GM12878 (cell line): ENCODE data around the gene GALNTL6. TPM values are rescaled to one million over a fixed set of nuclear protein-coding genes. Genes with fewer than 3 reads are reported as not detected.

ENCODE experiments used
- ATAC-seq: fragments of 200-7000 bp; cut with Tn5 transposase; 3 replicates; pipeline ENCODE4 v1.9.1; 2020; ENCODE audit warnings: mild to moderate bottlenecking, moderate library complexity
- BruUV-seq: library from RNA; stranded (reverse); fragments of 400-500 nt; replicated peaks from 2 replicates; lab custom pipeline; 2021; lab: Mats Ljungman, UMichigan
- CTCF ChIA-PET: fragments of 300-600 bp; sonication (Branson Sonifier 250); formaldehyde crosslinking; extraction: SDS; loops from one replicate; lab custom pipeline; 2021; ENCODE audit warnings: inconsistent platforms; lab: Yijun Ruan, JAX
- POLR2A ChIA-PET: fragments of 350-600 bp; formaldehyde crosslinking; extraction: SDS; loops from one replicate; lab custom pipeline; 2021; ENCODE audit warnings: inconsistent platforms; lab: Charles Lee
- RAD21 ChIA-PET: fragments of 300-600 bp; sonication (Branson Sonifier 250); formaldehyde crosslinking; loops from one replicate; lab custom pipeline; 2023; ENCODE audit warnings: antibody characterized with exemption; ENCODE audit not compliant: unreplicated experiment; lab: Charles Lee
- SMC1A ChIA-PET: fragments of 300-600 bp; sonication (Branson Sonifier 250); formaldehyde crosslinking; loops from one replicate; lab custom pipeline; 2023; ENCODE audit not compliant: unreplicated experiment, uncharacterized antibody; lab: Charles Lee
- DNase-seq: peaks from one replicate; pipeline ENCODE4 v3.0.0-alpha.2; 2011; ENCODE audit warnings: low read depth, low spot score
- FAIRE-seq: peaks from 3 replicates; lab custom pipeline; 2011; peaks lifted over from hg19 to GRCh38; lab: Jason Lieb, UNC
- H2AFZ ChIP-seq: 2 replicates; pipeline ENCODE4 v1.6.0; 2011; ENCODE audit warnings: low read depth, low read length, control low read depth; ENCODE audit not compliant: control insufficient read depth
- H3K27ac ChIP-seq: 2 replicates; pipeline ENCODE4 v1.5.1; 2011; ENCODE audit warnings: control low read depth; ENCODE audit not compliant: control insufficient read depth, insufficient read depth
- H3K27me3 ChIP-seq, 2 experiments: replicated peaks in 1 of 2; 2 replicates each; pipeline versions ENCODE4 v1.6.0 to v1.6.1; 2011; ENCODE audit warnings: low read length in 1 of 2; ENCODE audit not compliant: control insufficient read depth in 2 of 2, insufficient read depth in 2 of 2
- H3K36me3 ChIP-seq, 2 experiments: 2 replicates each; pipeline ENCODE4 v1.5.1; 2011; ENCODE audit warnings: low read length in 1 of 2; ENCODE audit not compliant: control insufficient read depth in 2 of 2, insufficient read depth in 2 of 2
- H3K4me1 ChIP-seq: 2 replicates; pipeline ENCODE4 v1.6.1; 2011; ENCODE audit warnings: mild to moderate bottlenecking, low read length, moderate library complexity, mixed read lengths; ENCODE audit not compliant: control insufficient read depth, insufficient read depth
- H3K4me2 ChIP-seq: 2 replicates; pipeline ENCODE4 v1.6.0; 2011; ENCODE audit warnings: control low read depth; ENCODE audit not compliant: control insufficient read depth, insufficient read depth
- H3K4me3 ChIP-seq: fragments of 200-600 bp; sonication (generic); 2 replicates; pipeline ENCODE4 v1.5.1; 2016
- H3K79me2 ChIP-seq: 2 replicates; pipeline ENCODE4 v1.6.0; 2011; ENCODE audit warnings: low read length; ENCODE audit not compliant: control insufficient read depth, insufficient read depth
- H3K9ac ChIP-seq: 2 replicates; pipeline ENCODE4 v1.8.0; 2011; ENCODE audit warnings: low read length, control low read depth, mixed read lengths; ENCODE audit not compliant: control insufficient read depth, insufficient read depth
- H3K9me3 ChIP-seq: replicated peaks from 3 replicates; pipeline ENCODE4 v1.5.1; 2011; ENCODE audit warnings: mild to moderate bottlenecking, low read length; ENCODE audit not compliant: control insufficient read depth, insufficient read depth
- H4K20me1 ChIP-seq: 2 replicates; pipeline ENCODE4 v1.6.0; 2011; ENCODE audit not compliant: control insufficient read depth, insufficient read depth
- ASH2L ChIP-seq: fragments of 300-600, 200-600 bp; sonication (generic); IDR thresholded peaks from 2 replicates; pipeline ENCODE4 v1.6.1; 2017; ENCODE audit warnings: low read depth, mild to moderate bottlenecking, borderline replicate concordance
- BHLHE40 ChIP-seq, 2 experiments: fragments of 450-650 bp in 1 of 2; IDR thresholded peaks; 2 replicates each; pipeline ENCODE4 v1.6.1; 2011 to 2017; ENCODE audit warnings: low read depth in 2 of 2, borderline replicate concordance in 1 of 2, improper control_type of control experiment in 1 of 2, low read length in 1 of 2, mild to moderate bottlenecking in 1 of 2
- EED ChIP-seq: sonication (generic); IDR thresholded peaks from 2 replicates; pipeline ENCODE4 v1.6.1; 2016; ENCODE audit warnings: antibody characterized with exemption, low read depth
- FOXK2 ChIP-seq: fragments of 450-650 bp; IDR thresholded peaks from 2 replicates; pipeline ENCODE4 v1.6.1; 2017; ENCODE audit warnings: mild to moderate bottlenecking, moderate library complexity
- FOXM1 ChIP-seq: IDR thresholded peaks from 2 replicates; pipeline ENCODE4 v1.6.1; 2012; ENCODE audit warnings: low read depth, mild to moderate bottlenecking, inconsistent platforms, low read length, moderate library complexity
- LARP7 ChIP-seq: fragments of 450-650 bp; IDR thresholded peaks from 2 replicates; pipeline ENCODE4 v1.6.1; 2017; ENCODE audit warnings: mild to moderate bottlenecking
- MAX ChIP-seq: IDR thresholded peaks from 2 replicates; pipeline ENCODE4 v1.6.1; 2012; ENCODE audit warnings: low read depth, low read length, improper control_type of control experiment
- MLLT1 ChIP-seq: fragments of 450-650 bp; IDR thresholded peaks from 2 replicates; pipeline ENCODE4 v1.6.1; 2016; ENCODE audit warnings: mild to moderate bottlenecking
- MTA2 ChIP-seq: fragments of 450-650 bp; IDR thresholded peaks from 2 replicates; pipeline ENCODE4 v1.6.1; 2016; ENCODE audit warnings: low read depth, mild to moderate bottlenecking, moderate library complexity
- NR2C1 ChIP-seq: fragments of 450-650 bp; IDR thresholded peaks from 2 replicates; pipeline ENCODE4 v1.6.1; 2017; ENCODE audit warnings: antibody characterized with exemption, mild to moderate bottlenecking, moderate library complexity
- RFX5 ChIP-seq: IDR thresholded peaks from 2 replicates; pipeline ENCODE4 v1.6.1; 2011; ENCODE audit warnings: low read depth, low read length, improper control_type of control experiment
- TARDBP ChIP-seq: IDR thresholded peaks from 2 replicates; pipeline ENCODE4 v1.6.1; 2016; ENCODE audit warnings: borderline replicate concordance
- ZZZ3 ChIP-seq: IDR thresholded peaks from 2 replicates; pipeline ENCODE4 v1.6.1; 2011; ENCODE audit warnings: low read depth; ENCODE audit not compliant: control insufficient read depth, insufficient read length
- WGBS: methylation state at CpG from one replicate; pipeline ENCODE4 v1.1.6; 2016; ENCODE audit warnings: low lambda C conversion rate; ENCODE audit not compliant: insufficient replicate concordance, insufficient coverage; ENCODE audit errors: missing lambda C conversion rate; 5-methylcytosine and 5-hydroxymethylcytosine counted together
- in situ Hi-C: fragments of 300-500 bp; cut with MboI; formaldehyde crosslinking; loops from 9 replicates; pipeline ENCODE4 v1.14.3; 2018; ENCODE audit warnings: mixed read lengths
- intact Hi-C: fragments of 100-400 bp; cut with micrococcal nuclease; formaldehyde crosslinking; loops from one replicate; pipeline ENCODE4 v1.14.2; 2022; ENCODE audit not compliant: unreplicated experiment
- polyA plus RNA-seq, 11 experiments: library from polyadenylated mRNA; depleted of rRNA in 4 of 11; unstranded in 6 of 11; stranded (reverse) in 5 of 11; fragments of >200 nt; fragmentation: Nextera tagmentation in 4 of 11; fragmentation: Illumina TruSeq in 1 of 11; extraction: Ambion mirVana in 4 of 11; extraction: Trizol in 1 of 11; gene quantifications; 1 replicate in 1 of 11; 2 replicates in 10 of 11; pipeline versions ENCODE4 v1.2.1 to v1.2.3, GENCODE V29; 2011 to 2016; ENCODE audit warnings: inconsistent platforms in 2 of 11, missing spikeins in 2 of 11, low read depth in 1 of 11
- total RNA-seq, 4 experiments: library from RNA; depleted of rRNA in 3 of 4; stranded (reverse); fragments of >200 nt in 3 of 4; fragmentation: Illumina TruSeq in 1 of 4; extraction: Trizol in 1 of 4; gene quantifications; 2 replicates each; pipeline versions ENCODE4 v1.2.1 to v1.2.3, GENCODE V29; 2013 to 2021

The GALNTL6 gene
- total and polyA plus RNA-seq, 10 of the 15 experiments (the other 5 are each of a cell fraction or from before 2014, with no cell fraction given): 0.01 to 0.29 TPM; not detected in 8

- no peaks in the 10 kb centered on the region for H3K9me3 ChIP-seq
- H3K79me2 ChIP-seq: no peaks in the 10 kb centered on the region
- POLR2A ChIA-PET: no interaction called here
- BruUV-seq: no TSS peak
- no peak overlapping the region for H3K4me2 ChIP-seq
- FAIRE-seq: no peak
- no peak for TF ChIP-seq EED
- no peak for TF ChIP-seq ZZZ3
- no peak for TF ChIP-seq LARP7
- no peak for TF ChIP-seq FOXK2
- TF ChIP-seq MTA2: no peak
- TF ChIP-seq MAX: no peak
- TF ChIP-seq ASH2L: no peak
- no peak for TF ChIP-seq BHLHE40 (IDR thresholded peaks at IDR 0.05; ENCODE audit: borderline replicate concordance in 1 of 2, low read depth in 2 of 2, low read length in 1 of 2)
- TF ChIP-seq MLLT1: no peak
- no peak for TF ChIP-seq FOXM1
- TF ChIP-seq NR2C1: no peak
- TF ChIP-seq TARDBP: no peak
- TF ChIP-seq RFX5: no peak
- TF ChIP-seq, all 136 proteins: peak for 0
- no peak overlapping the region for H3K27ac ChIP-seq
- no peak for ATAC-seq
- intact Hi-C loops: no loop called here
- H3K4me3 ChIP-seq: no peak overlapping the region
- H3K4me1 ChIP-seq: no peaks in the 10 kb centered on the region
- CTCF ChIA-PET: no interaction called here
- no peaks in the 10 kb centered on the region for H3K27me3 ChIP-seq
- in situ Hi-C loops: no loop called here
- SMC1A ChIA-PET: interaction anchor here (1.5 kb wide), 1 partner anchor 10 kb away, joined by 4 read pairs; no protein-coding TSS in a partner anchor
- no peaks in the 10 kb centered on the region for H4K20me1 ChIP-seq
- no peak overlapping the region for H2AFZ ChIP-seq
- no peaks in the 10 kb centered on the region for H3K36me3 ChIP-seq
- DNase-seq: no peak
- 82% methylated on average over 6 of the region's 6 CpGs for WGBS
- H3K9ac ChIP-seq: no peak overlapping the region
- RAD21 ChIA-PET: no interaction called here
These were observed 843.9 kb downstream of the GALNTL6 start for GRCh38 chr4:172657081-172657480.
